AG09319 (cell line): ENCODE data around the gene ZNF367.
A peak's percentile ranks its signal among the peaks of the same experiment; 100 is the strongest.

Source experiments
- DNase-seq: peaks from one replicate; pipeline ENCODE4 v3.0.0-alpha.2; 2010; ENCODE audit warnings: low read depth; ENCODE audit errors: extremely low read depth
- TF ChIP-seq, protein P1 (sequence below): IDR thresholded peaks from 2 replicates; pipeline ENCODE4 v1.5.1; 2011; ENCODE audit warnings: low read depth, mild to moderate bottlenecking, inconsistent platforms, low read length, moderate library complexity

Gene ZNF367

DNA sequence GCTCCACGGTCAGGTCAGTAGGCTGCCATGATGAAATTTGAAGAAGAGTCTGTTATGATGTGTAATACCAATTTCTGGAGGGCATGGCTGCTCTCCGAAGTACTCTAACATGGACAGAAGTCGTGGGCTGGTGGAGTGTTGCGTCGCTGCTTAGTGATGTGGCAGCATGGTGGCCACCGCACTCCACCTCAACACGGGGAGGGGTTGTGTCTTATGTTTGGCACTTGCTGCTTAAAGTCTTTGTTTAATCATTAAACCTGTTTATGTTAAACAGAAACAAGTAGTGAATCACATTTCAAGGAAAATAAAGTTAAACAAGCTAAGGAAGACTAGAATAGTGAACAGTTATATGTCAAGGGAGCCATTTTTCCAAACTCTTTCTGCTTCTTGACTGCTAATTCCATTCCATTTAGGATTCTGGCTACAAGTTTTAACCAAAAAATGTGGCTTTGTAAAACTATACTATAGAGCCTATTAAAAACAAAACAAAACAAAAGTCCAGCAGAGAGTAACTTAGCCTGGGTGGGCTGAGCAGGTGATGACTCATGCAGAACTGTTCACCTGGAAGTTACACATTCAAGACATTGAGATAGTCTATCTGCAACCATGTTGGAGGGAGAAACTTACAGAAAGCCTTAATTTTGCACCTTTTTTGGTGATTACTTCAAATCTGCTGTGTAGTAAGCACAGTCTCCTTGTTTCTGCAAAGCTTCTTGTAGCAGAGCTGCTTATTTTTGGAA, 41.3 kb upstream of the ZNF367 start:
- TF ChIP-seq, protein P1, sequence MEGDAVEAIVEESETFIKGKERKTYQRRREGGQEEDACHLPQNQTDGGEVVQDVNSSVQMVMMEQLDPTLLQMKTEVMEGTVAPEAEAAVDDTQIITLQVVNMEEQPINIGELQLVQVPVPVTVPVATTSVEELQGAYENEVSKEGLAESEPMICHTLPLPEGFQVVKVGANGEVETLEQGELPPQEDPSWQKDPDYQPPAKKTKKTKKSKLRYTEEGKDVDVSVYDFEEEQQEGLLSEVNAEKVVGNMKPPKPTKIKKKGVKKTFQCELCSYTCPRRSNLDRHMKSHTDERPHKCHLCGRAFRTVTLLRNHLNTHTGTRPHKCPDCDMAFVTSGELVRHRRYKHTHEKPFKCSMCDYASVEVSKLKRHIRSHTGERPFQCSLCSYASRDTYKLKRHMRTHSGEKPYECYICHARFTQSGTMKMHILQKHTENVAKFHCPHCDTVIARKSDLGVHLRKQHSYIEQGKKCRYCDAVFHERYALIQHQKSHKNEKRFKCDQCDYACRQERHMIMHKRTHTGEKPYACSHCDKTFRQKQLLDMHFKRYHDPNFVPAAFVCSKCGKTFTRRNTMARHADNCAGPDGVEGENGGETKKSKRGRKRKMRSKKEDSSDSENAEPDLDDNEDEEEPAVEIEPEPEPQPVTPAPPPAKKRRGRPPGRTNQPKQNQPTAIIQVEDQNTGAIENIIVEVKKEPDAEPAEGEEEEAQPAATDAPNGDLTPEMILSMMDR = no peak
- DNase-seq = no peak

- TF ChIP-seq, protein P1 = no peak
These were observed 40.1 kb upstream of the ZNF367 start for GRCh38 chr9:96458226-96458625.

DNA sequence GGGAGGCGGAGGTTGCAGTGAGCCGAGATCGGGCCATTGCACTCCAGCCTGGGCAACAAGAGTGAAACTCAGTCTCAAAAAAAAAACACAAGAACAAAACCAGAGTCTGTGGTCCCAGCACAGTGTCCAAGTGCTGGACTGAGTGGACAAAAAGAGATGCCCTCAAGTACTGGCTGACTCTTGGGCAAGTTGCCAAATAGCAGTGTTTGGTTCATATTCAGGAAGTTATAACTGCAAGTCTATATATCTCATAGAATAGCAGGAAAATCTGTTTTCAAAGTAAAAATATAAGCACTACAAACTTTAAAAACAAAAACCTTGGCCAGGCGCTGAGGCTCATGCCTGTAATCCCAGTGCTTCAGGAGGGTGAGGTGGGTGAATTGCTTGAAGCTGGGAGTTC, 39.1 kb upstream of the ZNF367 start:
- TF ChIP-seq, protein P1 = no peak
- no peak for DNase-seq

More at GRCh38 chr9:96458226-96458625, 40.1 kb upstream of the ZNF367 start:
- no peak for DNase-seq

DNA sequence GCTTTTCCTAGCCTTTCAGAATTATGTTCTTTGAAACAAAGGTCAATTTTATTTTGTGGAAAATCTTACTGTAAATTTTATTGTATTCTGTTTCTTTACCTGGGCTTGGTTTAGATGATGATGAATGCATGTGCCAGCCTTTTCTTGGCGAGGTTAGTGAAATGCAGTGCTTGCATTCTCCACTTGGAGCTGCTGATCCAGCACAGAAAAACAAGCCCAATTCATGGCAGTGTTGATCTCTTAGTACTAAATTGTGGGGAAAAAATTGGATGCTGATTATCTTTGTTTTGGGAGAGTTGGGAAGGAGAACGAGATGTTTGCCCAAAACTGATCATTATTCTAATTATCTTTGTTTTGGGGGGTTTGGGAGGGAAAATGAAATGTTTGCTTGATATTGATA, 35.5 kb upstream of the ZNF367 start:
- no peak for DNase-seq
- TF ChIP-seq, protein P1 = peak; percentile 80

DNA sequence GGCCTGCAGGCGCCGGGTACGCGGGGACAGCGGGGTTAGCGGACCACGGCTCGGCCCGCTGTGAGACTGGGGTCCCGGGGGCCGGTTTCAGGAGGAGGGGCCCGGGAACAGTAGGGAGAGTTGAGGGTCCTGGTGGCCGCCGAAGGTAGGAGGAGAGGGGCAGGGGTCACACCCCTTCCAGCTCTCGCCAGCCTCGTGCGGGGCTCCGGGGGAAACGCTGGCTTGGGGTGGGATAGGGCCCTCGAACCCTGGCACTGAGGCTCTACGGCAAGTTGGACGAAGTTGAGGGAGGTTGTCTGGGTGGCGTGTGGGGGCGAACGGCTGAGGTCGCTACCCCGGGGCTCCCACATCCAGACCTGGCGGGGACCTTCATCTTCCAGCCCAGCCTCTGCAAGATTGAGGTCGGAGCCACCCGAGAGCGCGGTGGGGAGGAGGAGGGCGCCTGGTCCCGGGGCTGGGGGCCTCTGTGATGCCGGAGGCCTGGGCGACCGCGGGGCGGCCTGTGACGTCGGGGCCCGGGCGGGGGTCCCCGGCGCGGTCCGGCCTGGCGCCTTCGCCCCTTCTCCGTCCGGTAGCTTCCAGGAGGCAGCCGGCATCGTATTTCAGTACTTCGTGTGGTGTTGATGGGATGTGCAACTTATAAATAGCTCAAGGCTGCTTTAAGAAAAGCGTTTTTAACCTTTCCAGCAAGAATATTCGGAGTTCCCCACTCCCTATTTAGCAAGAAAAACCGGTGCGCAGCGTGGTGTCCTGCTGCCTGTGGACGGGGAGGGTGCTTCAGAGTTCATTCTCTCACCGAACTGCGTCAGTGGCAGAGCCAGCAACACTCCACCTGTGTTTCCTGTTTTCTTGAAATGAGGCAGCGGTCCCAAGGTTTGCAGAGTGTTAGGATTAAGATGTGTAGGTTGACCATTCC, 32.7 kb upstream of the ZNF367 start:
- TF ChIP-seq, protein P1 = no peak
- no peak for DNase-seq

GRCh38 chr9:96449845-96450612, 31.9 kb upstream of the ZNF367 start, which contains the start of gene HABP4:
TSS of gene HABP4 (plus strand) at chr9:96450169. CDS start at chr9:96450280, 111 bp downstream.
- DNase-seq = peak; percentile 84
- TF ChIP-seq, protein P1 = no peak

- DNase-seq = no peak
These were observed 31.3 kb upstream of the ZNF367 start for GRCh38 chr9:96449523-96449844.

More at GRCh38 chr9:96449523-96449844, 31.3 kb upstream of the ZNF367 start:
- TF ChIP-seq, protein P1 = no peak
